A549 (cell line): Measurements from ENCODE around the gene TRIM25. TPM values are rescaled to one million over a fixed set of nuclear protein-coding genes. Genes with fewer than 3 reads are reported as not detected.

Experiments used
- ATAC-seq, 2 experiments: fragments of 200-7000 bp in 1 of 2; fragments of >200 bp in 1 of 2; cut with Nextera tagmentation in 1 of 2; cut with Tn5 transposase in 1 of 2; 3 replicates each; pipeline versions ENCODE4 v1.8.0 to v1.9.1; 2018 to 2020; ENCODE audit warnings: mild to moderate bottlenecking in 1 of 2, moderate library complexity in 1 of 2
- CTCF ChIA-PET: fragments of 300-600 bp; sonication (Branson Sonifier 250); formaldehyde crosslinking; extraction: SDS; loops from one replicate; lab custom pipeline; 2021; ENCODE audit warnings: antibody characterized with exemption, inconsistent platforms; lab: Yijun Ruan, JAX
- POLR2A ChIA-PET: fragments of 350-600 bp; formaldehyde crosslinking; extraction: SDS; loops from one replicate; lab custom pipeline; 2021; ENCODE audit warnings: antibody characterized with exemption, inconsistent platforms; lab: Yijun Ruan, JAX
- DNase-seq, 2 experiments: peaks; one replicate each; pipeline versions ENCODE4 v3.0.0 to v3.0.0-alpha.2; 2011 to 2016; ENCODE audit warnings: low read depth in 1 of 2, low spot score in 1 of 2
- FAIRE-seq: peaks from 2 replicates; lab custom pipeline; 2011; peaks lifted over from hg19 to GRCh38; lab: Jason Lieb, UNC
- H3K27ac ChIP-seq, 2 experiments: fragments of >200 bp; sonication (Bioruptor Twin); formaldehyde crosslinking; 3 replicates each; pipeline ENCODE4 v1.5.1; 2016 to 2017
- H3K4me1 ChIP-seq: fragments of >200 bp; sonication (Bioruptor Twin); formaldehyde crosslinking; 3 replicates; pipeline ENCODE4 v1.6.1; 2016
- H3K4me2 ChIP-seq: fragments of >200 bp; sonication (Bioruptor Twin); formaldehyde crosslinking; 3 replicates; pipeline ENCODE4 v1.6.1; 2016
- H3K4me3 ChIP-seq: fragments of >200 bp; sonication (Bioruptor Twin); formaldehyde crosslinking; 3 replicates; pipeline ENCODE4 v1.5.1; 2016
- H3K9me3 ChIP-seq: fragments of >200 bp; sonication (Bioruptor Twin); formaldehyde crosslinking; 3 replicates; pipeline ENCODE4 v1.6.1; 2016
- ATOH8 ChIP-seq: fragments of 250-450 bp; sonication (Bioruptor Pico); IDR thresholded peaks from 2 replicates; pipeline ENCODE4 v1.5.0; 2020; ENCODE audit warnings: low read depth, mild to moderate bottlenecking, moderate library complexity
- CBX2 ChIP-seq: fragments of 200-600 bp; sonication (generic); IDR thresholded peaks from 2 replicates; pipeline ENCODE4 v1.6.1; 2016; ENCODE audit warnings: low read depth, mild to moderate bottlenecking, borderline replicate concordance
- CBX8 ChIP-seq: fragments of 200-600 bp; sonication (generic); IDR thresholded peaks from 2 replicates; pipeline ENCODE4 v1.6.1; 2016
- CHD2 ChIP-seq: fragments of 150-350 bp; IDR thresholded peaks from 2 replicates; pipeline ENCODE4 v1.6.1; 2014; ENCODE audit warnings: low read length; ENCODE audit not compliant: partially characterized antibody
- EHMT2 ChIP-seq: fragments of 200-600 bp; sonication (generic); IDR thresholded peaks from 2 replicates; pipeline ENCODE4 v1.6.1; 2016; ENCODE audit warnings: antibody characterized with exemption, low read depth, mild to moderate bottlenecking, moderate library complexity
- ESRRA ChIP-seq: fragments of 150-350 bp; IDR thresholded peaks from 2 replicates; pipeline ENCODE4 v1.6.1; 2014; ENCODE audit warnings: mild to moderate bottlenecking, low read length, borderline replicate concordance
- FOSL2 ChIP-seq, 2 experiments: fragments of 450-650 bp in 1 of 2; fragments of >200 bp in 1 of 2; sonication (Bioruptor Twin) in 1 of 2; formaldehyde crosslinking; IDR thresholded peaks; 2 replicates each; pipeline versions ENCODE4 v1.5.0 to v1.6.1; 2016 to 2020; ENCODE audit warnings: mild to moderate bottlenecking in 1 of 2, moderate library complexity in 1 of 2
- FOXS1 ChIP-seq: fragments of 250-450 bp; sonication (Bioruptor Pico); IDR thresholded peaks from 2 replicates; pipeline ENCODE4 v1.5.0; 2020; ENCODE audit warnings: mild to moderate bottlenecking, moderate library complexity
- GATA3 ChIP-seq: IDR thresholded peaks from 2 replicates; pipeline ENCODE4 v1.6.1; 2012; ENCODE audit warnings: borderline replicate concordance
- HDAC2 ChIP-seq: fragments of 200-600 bp; sonication (generic); IDR thresholded peaks from 2 replicates; pipeline ENCODE4 v1.6.1; 2016
- HMGXB4 ChIP-seq: fragments of 250-450 bp; sonication (Bioruptor Pico); IDR thresholded peaks from 2 replicates; pipeline ENCODE4 v1.5.0; 2021; ENCODE audit warnings: mild to moderate bottlenecking, moderate library complexity, borderline replicate concordance
- KDM1A ChIP-seq: fragments of 200-600 bp; sonication (generic); IDR thresholded peaks from 2 replicates; pipeline ENCODE4 v1.6.1; 2016; ENCODE audit warnings: low read depth, mild to moderate bottlenecking
- KDM5A ChIP-seq: fragments of 200-600 bp; sonication (generic); IDR thresholded peaks from 2 replicates; pipeline ENCODE4 v1.6.1; 2016; ENCODE audit warnings: antibody characterized with exemption, mild to moderate bottlenecking
- MAFK ChIP-seq: fragments of 450-650 bp; IDR thresholded peaks from 2 replicates; pipeline ENCODE4 v1.6.1; 2014; ENCODE audit not compliant: partially characterized antibody
- MAX ChIP-seq: IDR thresholded peaks from 2 replicates; pipeline ENCODE4 v1.6.1; 2012
- MAZ ChIP-seq: fragments of 150-350 bp; IDR thresholded peaks from 2 replicates; pipeline ENCODE4 v1.6.1; 2014; ENCODE audit warnings: antibody characterized with exemption, low read depth, low read length, borderline replicate concordance
- MYC ChIP-seq: IDR thresholded peaks from 2 replicates; pipeline ENCODE4 v1.6.1; 2012; ENCODE audit warnings: mild to moderate bottlenecking, inconsistent platforms, low read length, improper control_type of control experiment, borderline replicate concordance
- NFE2L2 ChIP-seq: fragments of 150-350 bp; conservative IDR thresholded peaks from 2 replicates; pipeline ENCODE4 v1.6.1; 2014; ENCODE audit warnings: low read length
- NR3C1 ChIP-seq: fragments of >200 bp; sonication (Bioruptor Twin); formaldehyde crosslinking; IDR thresholded peaks from 3 replicates; pipeline ENCODE4 v1.6.1; 2017
- PHF8 ChIP-seq: fragments of 200-600 bp; sonication (generic); IDR thresholded peaks from 2 replicates; pipeline ENCODE4 v1.6.1; 2016; ENCODE audit warnings: low read depth, mild to moderate bottlenecking, antibody characterized with exemption, moderate library complexity, borderline replicate concordance
- POLR2AphosphoS2 ChIP-seq: conservative IDR thresholded peaks from 2 replicates; pipeline ENCODE4 v1.6.1; 2012; ENCODE audit warnings: low read length, improper control_type of control experiment, inconsistent platforms
- RAD21 ChIP-seq, 2 experiments: fragments of >200 bp in 1 of 2; sonication (Bioruptor Twin) in 1 of 2; formaldehyde crosslinking in 1 of 2; IDR thresholded peaks in 1 of 2; conservative IDR thresholded peaks in 1 of 2; 2 replicates in 1 of 2; 3 replicates in 1 of 2; pipeline ENCODE4 v1.6.1; 2012 to 2018; ENCODE audit warnings: inconsistent platforms in 1 of 2
- RFX5 ChIP-seq: fragments of 450-650 bp; IDR thresholded peaks from 2 replicates; pipeline ENCODE4 v1.7.1; 2014; ENCODE audit warnings: antibody characterized with exemption, mild to moderate bottlenecking, moderate library complexity
- RNF2 ChIP-seq: fragments of 200-600 bp; sonication (generic); IDR thresholded peaks from 2 replicates; pipeline ENCODE4 v1.6.1; 2016; ENCODE audit warnings: low read depth, mild to moderate bottlenecking, antibody characterized with exemption, moderate library complexity, borderline replicate concordance
- TFCP2L1 ChIP-seq: fragments of 250-450 bp; sonication (Bioruptor Pico); IDR thresholded peaks from 2 replicates; pipeline ENCODE4 v1.5.0; 2021; ENCODE audit warnings: mild to moderate bottlenecking
- TP53 ChIP-seq: fragments of 250-450 bp; sonication (Bioruptor Pico); IDR thresholded peaks from 2 replicates; pipeline ENCODE4 v1.5.0; 2021; ENCODE audit warnings: mild to moderate bottlenecking, moderate library complexity
- USF2 ChIP-seq: fragments of 450-650 bp; IDR thresholded peaks from 2 replicates; pipeline ENCODE4 v1.6.1; 2014; ENCODE audit warnings: antibody characterized with exemption
- ZC3H11A ChIP-seq: fragments of 450-650 bp; IDR thresholded peaks from 2 replicates; pipeline ENCODE4 v1.6.1; 2014; ENCODE audit warnings: antibody characterized with exemption, mild to moderate bottlenecking
- WGBS: methylation state at CpG from one replicate; pipeline ENCODE4 v1.1.6; 2017; ENCODE audit errors: missing lambda C conversion rate; 5-methylcytosine and 5-hydroxymethylcytosine counted together
- polyA plus RNA-seq, 4 experiments: library from polyadenylated mRNA; depleted of rRNA in 3 of 4; stranded (reverse); fragments of >200 nt; fragmentation: RNase III in 1 of 4; extraction: RNeasy Plus Mini Kit Qiagen cat#74134 plus additional on column Dnase treatment in 1 of 4; gene quantifications; 2 replicates in 3 of 4; 3 replicates in 1 of 4; pipeline ENCODE4 v1.2.3, GENCODE V29; 2011 to 2017

Gene TRIM25
- polyA plus RNA-seq, 2 of the 4 experiments (the other 2 are of a cell fraction), result 38.3 to 65.4 TPM

- CTCF ChIA-PET, result interaction anchor here (1.0 to 1.7 kb wide), 5 partner anchors 10 to 307 kb away, joined by 3 to 5 read pairs (median 3); partner anchors contain the start of gene COIL
- 81% methylated on average over 9 of the region's 9 CpGs for WGBS
- POLR2A ChIA-PET, result interaction anchor here (1.6 kb wide), 1 partner anchor 15 kb away, joined by 7 read pairs; the partner anchor contains the start of gene TRIM25
- peaks cover 35% of the 10 kb centered on the region for H3K4me1 ChIP-seq
- TF ChIP-seq NFE2L2 (no peak), CBX2 (no peak), KDM5A (no peak), MAFK (no peak), ATOH8 (no peak), HMGXB4 (no peak), EHMT2 (no peak), NR3C1 (no peak), ZC3H11A (no peak), ESRRA (no peak), RFX5 (no peak), MAZ (no peak), MAX (no peak), USF2 (no peak)
- no peak for FAIRE-seq
- DNase-seq, result no peak
- no peak overlapping the region for H3K27ac ChIP-seq
- H3K9me3 ChIP-seq, result peaks cover 7% of the 10 kb centered on the region
- H3K4me2 ChIP-seq, result no peak overlapping the region
- ATAC-seq, result no peak
- H3K4me3 ChIP-seq, result no peak overlapping the region
Observed at GRCh38 chr17:56898874-56899273, 15.0 kb downstream of the TRIM25 start.

- no peak for ATAC-seq
- DNase-seq, result no peak
- ChIA-PET CTCF (interaction anchor here (1.0 to 1.7 kb wide), 4 partner anchors 9 to 306 kb away, joined by 3 to 5 read pairs (median 4); no protein-coding TSS in a partner anchor), POLR2A (interaction anchor here (1.6 kb wide), 1 partner anchor 16 kb away, joined by 7 read pairs; the partner anchor contains the start of gene TRIM25)
- H3K4me1 ChIP-seq, result peaks cover 34% of the 10 kb centered on the region
- H3K27ac ChIP-seq, result no peak overlapping the region
- H3K9me3 ChIP-seq, result no peaks in the 10 kb centered on the region
- WGBS, result 95% methylated on average over 14 of the region's 14 CpGs
- H3K4me2 ChIP-seq, result peak overlapping the region; percentile 26
- FAIRE-seq, result no peak
- no peak for TF ChIP-seq MYC
- peak; percentile 76 for TF ChIP-seq MAFK
- no peak overlapping the region for H3K4me3 ChIP-seq
Observed at GRCh38 chr17:56897646-56898424, 16.0 kb downstream of the TRIM25 start.

- CTCF ChIA-PET, result interaction anchor here (1.5 kb wide), 2 partner anchors 9 to 40 kb away, joined by 3 to 4 read pairs; no protein-coding TSS in a partner anchor
- Histone ChIP-seq H3K4me1 (peaks cover 25% of the 10 kb centered on the region), H3K27ac (0 out of 6 replicates have a peak overlapping the region, but pooled peaks of 1 of the 2 experiments have one; percentile 16), H3K9me3 (no peaks in the 10 kb centered on the region), H3K4me2 (peak overlapping the region; percentile 26), H3K4me3 (no peak overlapping the region)
- FAIRE-seq, result no peak
- no peak for DNase-seq
- ATAC-seq, result no peak; a peak in 1 of 6 replicates
- 73% methylated on average over 4 of the region's 4 CpGs for WGBS
- TF ChIP-seq FOSL2 (IDR thresholded peaks at IDR 0.05), result no peak
- no peak for TF ChIP-seq FOSL2 (CRISPR knock-in tag; IDR thresholded peaks at IDR 0.05)
- TF ChIP-seq CBX8, result no peak
- no peak for TF ChIP-seq HDAC2
- no peak for TF ChIP-seq KDM1A
- no peak for TF ChIP-seq MAFK
- TF ChIP-seq TFCP2L1 (CRISPR knock-in tag), result no peak
- TF ChIP-seq FOXS1 (CRISPR knock-in tag), result no peak
- TF ChIP-seq CHD2, result no peak
- no peak for TF ChIP-seq RAD21 (conservative IDR thresholded peaks at IDR 0.05 in 1 of 2, IDR thresholded peaks at IDR 0.05 in 1 of 2)
- TF ChIP-seq MAX, result no peak
- no peak for TF ChIP-seq TP53
- no peak for TF ChIP-seq PHF8
- no peak for TF ChIP-seq RNF2
- TF ChIP-seq GATA3, result no peak
- TF ChIP-seq EHMT2, result no peak
- TF ChIP-seq POLR2AphosphoS2, result no peak
- TF ChIP-seq KDM5A, result no peak
- POLR2A ChIA-PET, result no interaction called here
Observed at GRCh38 chr17:56896968-56897359, 16.9 kb downstream of the TRIM25 start.
